K562 (cell line): ENCODE data around the gene RHOT1. TPM values are rescaled to one million over a fixed set of nuclear protein-coding genes. Genes with fewer than 3 reads are reported as not detected.

Experiments
- ATAC-seq: fragments of 200-7000 bp; cut with Tn5 transposase; 3 replicates; pipeline ENCODE4 v1.9.1; 2020; ENCODE audit warnings: moderate library complexity
- BruUV-seq: library from RNA; stranded (reverse); fragments of 400-500 nt; replicated peaks from 2 replicates; lab custom pipeline; 2021; lab: Mats Ljungman, UMichigan
- CTCF ChIA-PET: fragments of 300-600 bp; formaldehyde crosslinking; extraction: SDS; loops from one replicate; lab custom pipeline; 2021; ENCODE audit warnings: low intra/inter-chr PET ratio; lab: Yijun Ruan, JAX
- POLR2A ChIA-PET: fragments of 300-600, 350-650 bp; sonication (Branson Sonifier 250); formaldehyde crosslinking; extraction: SDS; loops from one replicate; lab custom pipeline; 2021; ENCODE audit warnings: antibody characterized with exemption, inconsistent platforms; lab: Yijun Ruan, JAX
- DNase-seq, 4 experiments: peaks; one replicate each; pipeline versions ENCODE4 v3.0.0 to v3.0.0-alpha.2; 2011 to 2018; ENCODE audit warnings: low spot score in 3 of 4, mixed read lengths in 3 of 4; ENCODE audit errors: extremely low read depth in 1 of 4
- FAIRE-seq: peaks from 2 replicates; lab custom pipeline; 2011; peaks lifted over from hg19 to GRCh38; lab: Jason Lieb, UNC
- H2AFZ ChIP-seq: 2 replicates; pipeline ENCODE4 v1.6.0; 2011; ENCODE audit warnings: low read depth, low read length, control low read depth, inconsistent platforms
- H3K27ac ChIP-seq: fragments of 200-600 bp; 3 replicates; pipeline ENCODE4 v1.8.0; 2011; ENCODE audit warnings: low read depth, mild to moderate bottlenecking, control low read depth, inconsistent platforms, low read length, moderate library complexity, mixed read lengths; ENCODE audit errors: extremely low read depth
- H3K27me3 ChIP-seq, 2 experiments: fragments of 300-600 bp in 1 of 2; 2 replicates in 1 of 2; 3 replicates in 1 of 2; pipeline versions ENCODE4 v1.6.0 to v1.8.0; 2011; ENCODE audit warnings: inconsistent platforms in 2 of 2, low read length in 2 of 2, mild to moderate bottlenecking in 1 of 2, mixed read lengths in 1 of 2, moderate library complexity in 1 of 2; ENCODE audit not compliant: control insufficient read depth in 2 of 2, insufficient read depth in 2 of 2
- H3K36me3 ChIP-seq: fragments of 300-600 bp; 3 replicates; pipeline ENCODE4 v1.8.0; 2011; ENCODE audit warnings: mild to moderate bottlenecking, low read length, inconsistent platforms; ENCODE audit not compliant: control insufficient read depth, insufficient read depth
- H3K4me1 ChIP-seq, 2 experiments: fragments of 200-600 bp in 1 of 2; replicated peaks in 1 of 2; 2 replicates in 1 of 2; 3 replicates in 1 of 2; pipeline versions ENCODE4 v1.5.1 to v1.8.0; 2011; ENCODE audit warnings: inconsistent platforms in 2 of 2, low read length in 2 of 2, mild to moderate bottlenecking in 1 of 2, mixed read lengths in 1 of 2, moderate library complexity in 1 of 2; ENCODE audit not compliant: control insufficient read depth in 2 of 2, insufficient read depth in 2 of 2
- H3K4me2 ChIP-seq: 2 replicates; pipeline ENCODE4 v1.6.1; 2011; ENCODE audit warnings: low read length, control low read depth, inconsistent platforms, mixed read lengths; ENCODE audit not compliant: insufficient read depth
- H3K4me3 ChIP-seq: fragments of 200-600 bp; sonication (generic), shearing (Covaris generic); 2 replicates; pipeline ENCODE4 v1.5.1; 2016; ENCODE audit warnings: control low read depth, inconsistent platforms
- H3K79me2 ChIP-seq: fragments of 200-600 bp; 3 replicates; pipeline ENCODE4 v1.8.0; 2011; ENCODE audit warnings: low read length, inconsistent platforms; ENCODE audit not compliant: control insufficient read depth, insufficient read depth
- H3K9ac ChIP-seq, 2 experiments: 2 replicates each; pipeline versions ENCODE4 v1.6.0 to v1.6.1; 2011; ENCODE audit warnings: low read depth in 2 of 2, low read length in 2 of 2, control low read depth in 1 of 2, inconsistent platforms in 1 of 2, mild to moderate bottlenecking in 1 of 2, mixed read lengths in 1 of 2; ENCODE audit not compliant: insufficient read depth in 1 of 2
- H3K9me1 ChIP-seq: one replicate; pipeline ENCODE4 v1.6.0; 2011; ENCODE audit warnings: inconsistent platforms, mild to moderate bottlenecking, low read length, moderate library complexity; ENCODE audit not compliant: control insufficient read depth, insufficient read depth
- H3K9me3 ChIP-seq: replicated peaks from 2 replicates; pipeline ENCODE4 v1.5.1; 2011; ENCODE audit warnings: low read depth, low read length, inconsistent platforms; ENCODE audit not compliant: control insufficient read depth, insufficient read depth
- H4K20me1 ChIP-seq: replicated peaks from 2 replicates; pipeline ENCODE4 v1.6.1; 2011; ENCODE audit warnings: low read length, inconsistent platforms, mixed read lengths; ENCODE audit not compliant: control insufficient read depth, insufficient read depth
- DDX20 ChIP-seq: fragments of 450-650 bp; IDR thresholded peaks from 2 replicates; pipeline ENCODE4 v1.6.1; 2016; ENCODE audit warnings: missing genetic modification characterization, low read depth, mild to moderate bottlenecking, missing compliant biosample characterization, moderate library complexity
- EZH2 ChIP-seq: IDR thresholded peaks from 2 replicates; pipeline ENCODE4 v1.6.1; 2012; ENCODE audit warnings: low read depth, mild to moderate bottlenecking, inconsistent platforms, low read length, borderline replicate concordance
- HDAC8 ChIP-seq: fragments of 450-650 bp; IDR thresholded peaks from 2 replicates; pipeline ENCODE4 v1.6.1; 2016; ENCODE audit warnings: mild to moderate bottlenecking, missing genetic modification characterization, moderate library complexity, missing compliant biosample characterization
- PHB ChIP-seq: fragments of 250-450 bp; sonication (Bioruptor Pico); IDR thresholded peaks from 2 replicates; pipeline ENCODE4 v1.5.0; 2021
- SRSF9 ChIP-seq: fragments of 200-400 bp; formaldehyde crosslinking; IDR thresholded peaks from 2 replicates; pipeline ENCODE4 v1.6.1; 2017; ENCODE audit warnings: low read depth, low read length, borderline replicate concordance
- ZFP30 ChIP-seq: fragments of 250-450 bp; sonication (Bioruptor Pico); IDR thresholded peaks from 2 replicates; pipeline ENCODE4 v1.8.0; 2022; ENCODE audit warnings: moderate library complexity, mild to moderate bottlenecking, inconsistent platforms, borderline replicate concordance
- ZNF174 ChIP-seq: fragments of 250-450 bp; sonication (Bioruptor Pico); IDR thresholded peaks from 2 replicates; pipeline ENCODE4 v1.4.0; 2020; ENCODE audit warnings: mild to moderate bottlenecking
- WGBS: fragments of 100-300 bp; shearing (Covaris generic); methylation state at CpG from one replicate; pipeline ENCODE4 v1.1.6; 2016; ENCODE audit warnings: low coverage, mixed read lengths; ENCODE audit not compliant: insufficient coverage; ENCODE audit errors: missing lambda C conversion rate; 5-methylcytosine and 5-hydroxymethylcytosine counted together
- in situ Hi-C: fragments of 300-500 bp; cut with MboI; formaldehyde crosslinking; loops from 4 replicates; pipeline ENCODE4 v1.15.0; 2018; ENCODE audit warnings: inconsistent platforms, mixed read lengths
- intact Hi-C: fragments of 100-400 bp; cut with micrococcal nuclease; formaldehyde crosslinking; loops from 2 replicates; pipeline ENCODE4 v1.14.2; 2022
- polyA plus RNA-seq, 8 experiments: library from polyadenylated mRNA; depleted of rRNA in 4 of 8; stranded (reverse) in 5 of 8; unstranded in 3 of 8; fragments of >200 nt; fragmentation: Nextera tagmentation in 2 of 8; fragmentation: Illumina TruSeq in 1 of 8; extraction: Ambion mirVana in 2 of 8; extraction: Trizol in 1 of 8; gene quantifications; 2 replicates each; pipeline versions ENCODE4 v1.2.1 to v1.2.3, GENCODE V29; 2011 to 2014; ENCODE audit warnings: inconsistent platforms in 1 of 8, missing spikeins in 1 of 8
- total RNA-seq, 7 experiments: library from RNA; depleted of rRNA in 6 of 7; stranded (reverse); fragments of >200 nt in 6 of 7; fragmentation: Illumina TruSeq in 2 of 7; extraction: Trizol in 2 of 7; gene quantifications; 2 replicates each; pipeline versions ENCODE4 v1.2.1 to v1.2.3, GENCODE V29; 2011 to 2021; ENCODE audit warnings: low replicate concordance in 1 of 7
- TF ChIP-seq, protein P1 (sequence below): fragments of 200-800 bp; sonication (Bioruptor generic); IDR thresholded peaks from 2 replicates; pipeline ENCODE4 v1.6.1; 2017; ENCODE audit warnings: missing genetic modification characterization, missing compliant biosample characterization
- TF ChIP-seq, protein P2 (sequence below), 2 experiments: IDR thresholded peaks; 2 replicates each; pipeline ENCODE4 v1.6.1; 2011; ENCODE audit warnings: borderline replicate concordance in 1 of 2, control low read depth in 1 of 2, low read depth in 1 of 2, low read length in 1 of 2, mild to moderate bottlenecking in 1 of 2, mixed read lengths in 1 of 2, moderate library complexity in 1 of 2; ENCODE audit not compliant: insufficient read depth in 1 of 2, insufficient read length in 1 of 2, poor library complexity in 1 of 2, severe bottlenecking in 1 of 2; ENCODE audit errors: extremely low read depth in 1 of 2

RHOT1 gene
- total and polyA plus RNA-seq, 9 of the 15 experiments (the other 6 are each of a cell fraction or from before 2014, with no cell fraction given): 23.0 to 101 (median 32.2) TPM

DNA sequence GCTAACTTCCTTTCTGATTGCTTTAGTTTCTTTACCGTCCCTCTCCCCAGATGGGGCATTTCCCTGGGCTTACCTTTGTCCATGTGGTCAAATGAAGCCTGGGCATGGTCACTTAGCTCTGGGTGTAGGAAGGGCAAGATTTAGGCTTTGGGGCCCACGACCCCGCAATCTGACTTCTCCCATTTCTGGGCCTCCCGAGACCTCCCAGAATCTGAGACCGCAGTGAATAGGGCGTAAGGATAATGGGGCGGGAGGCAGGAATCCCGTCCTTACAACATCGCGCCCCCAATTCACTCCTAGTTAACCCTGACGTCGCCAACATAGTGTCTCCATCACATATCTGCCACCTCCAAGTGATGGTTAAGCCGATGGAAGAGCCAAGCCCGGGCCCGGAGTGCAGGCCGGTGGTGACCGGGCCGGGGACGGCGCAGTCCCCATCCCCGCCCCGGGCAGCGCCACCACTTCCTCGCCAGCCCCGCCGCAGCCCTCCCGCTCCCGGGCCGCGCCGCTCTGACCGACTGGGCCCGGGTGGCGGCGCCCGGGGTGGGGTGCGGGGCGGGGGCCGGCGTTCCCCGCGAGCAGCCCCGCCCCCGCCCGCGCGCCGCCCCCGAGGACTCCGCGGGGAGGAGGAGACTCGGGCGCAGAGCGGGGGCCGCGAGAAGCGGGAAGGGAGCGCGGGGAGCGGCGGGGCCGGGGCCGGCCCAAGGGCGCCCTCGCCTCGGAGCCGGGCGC lies 123.1 kb downstream of the RHOT1 start, which contains the start of gene RHBDL3:
TSS of gene RHBDL3 (plus strand) at position 641 of the 732 bp plus-strand sequence. CDS start 358 bp downstream, outside the sequence.
- Histone ChIP-seq H3K9me3 (no peaks in the 10 kb centered on the region), H3K36me3 (no peaks in the 10 kb centered on the region), H3K27ac (no peak within 1 kb of the TSS)
- no peak for FAIRE-seq
- TF ChIP-seq DDX20 (tag) (no peak), ZFP30 (CRISPR knock-in tag) (no peak), PHB (CRISPR knock-in tag) (no peak), HDAC8 (no peak), ZNF174 (CRISPR knock-in tag) (no peak), SRSF9 (no peak), EZH2 (peak; percentile 90; the same call in 1 of the 2 replicates)
- TF ChIP-seq, protein P1, sequence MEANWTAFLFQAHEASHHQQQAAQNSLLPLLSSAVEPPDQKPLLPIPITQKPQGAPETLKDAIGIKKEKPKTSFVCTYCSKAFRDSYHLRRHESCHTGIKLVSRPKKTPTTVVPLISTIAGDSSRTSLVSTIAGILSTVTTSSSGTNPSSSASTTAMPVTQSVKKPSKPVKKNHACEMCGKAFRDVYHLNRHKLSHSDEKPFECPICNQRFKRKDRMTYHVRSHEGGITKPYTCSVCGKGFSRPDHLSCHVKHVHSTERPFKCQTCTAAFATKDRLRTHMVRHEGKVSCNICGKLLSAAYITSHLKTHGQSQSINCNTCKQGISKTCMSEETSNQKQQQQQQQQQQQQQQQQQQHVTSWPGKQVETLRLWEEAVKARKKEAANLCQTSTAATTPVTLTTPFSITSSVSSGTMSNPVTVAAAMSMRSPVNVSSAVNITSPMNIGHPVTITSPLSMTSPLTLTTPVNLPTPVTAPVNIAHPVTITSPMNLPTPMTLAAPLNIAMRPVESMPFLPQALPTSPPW: peak; percentile 45
- TF ChIP-seq, protein P2, sequence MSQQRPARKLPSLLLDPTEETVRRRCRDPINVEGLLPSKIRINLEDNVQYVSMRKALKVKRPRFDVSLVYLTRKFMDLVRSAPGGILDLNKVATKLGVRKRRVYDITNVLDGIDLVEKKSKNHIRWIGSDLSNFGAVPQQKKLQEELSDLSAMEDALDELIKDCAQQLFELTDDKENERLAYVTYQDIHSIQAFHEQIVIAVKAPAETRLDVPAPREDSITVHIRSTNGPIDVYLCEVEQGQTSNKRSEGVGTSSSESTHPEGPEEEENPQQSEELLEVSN (IDR thresholded peaks at IDR 0.05; ENCODE audit: borderline replicate concordance in 1 of 2, extremely low read depth in 1 of 2, insufficient read depth in 1 of 2, insufficient read length in 1 of 2, low read depth in 1 of 2, low read length in 1 of 2, poor library complexity in 1 of 2, severe bottlenecking in 1 of 2): peak in 1 of 2 experiments; percentile 63
- TF ChIP-seq, all 486 proteins: peak for 3
- peak within 1 kb of the TSS in 1 of 2 experiments; percentile 24; a peak in 1 of 4 replicates for H3K9ac ChIP-seq
- ChIA-PET CTCF (no interaction called here), POLR2A (no interaction called here)
- H2AFZ ChIP-seq: 0 out of 2 replicates have a peak within 1 kb of the TSS, but pooled peaks have one; percentile 39
- peak within 1 kb of the TSS; percentile 41; the same call in 1 of the 2 replicates for H3K4me2 ChIP-seq
- peaks cover 70 to 82% of the 10 kb centered on the region in 2 experiments for H3K27me3 ChIP-seq
- H3K9me1 ChIP-seq: peaks cover 4% of the 10 kb centered on the region
- BruUV-seq: no TSS peak
- DNase-seq: peak in 3 of 4 experiments; percentile 59 to 94 (median 94)
- ATAC-seq: peak; percentile 29
- 7% methylated on average over 16 of the region's 68 CpGs for WGBS
- H3K4me1 ChIP-seq: peaks cover 0 to 15% of the 10 kb centered on the region in 2 experiments; a peak in 4 of 5 replicates
- H3K79me2 ChIP-seq: no peaks in the 10 kb centered on the region
- H3K4me3 ChIP-seq: peak within 1 kb of the TSS; percentile 16; the same call in 1 of the 2 replicates
- peaks cover 29% of the 10 kb centered on the region for H4K20me1 ChIP-seq
- intact Hi-C loops: no loop called here
- in situ Hi-C loops: no loop called here
